ENCODE data around the gene FAM171A2. TPM values are rescaled to one million over a fixed set of nuclear protein-coding genes. Genes with fewer than 3 reads are reported as not detected.

Gene FAM171A2
- total RNA-seq, 2 donors from 2014 or later, result 2.9 TPM; not detected in 1

DNA sequence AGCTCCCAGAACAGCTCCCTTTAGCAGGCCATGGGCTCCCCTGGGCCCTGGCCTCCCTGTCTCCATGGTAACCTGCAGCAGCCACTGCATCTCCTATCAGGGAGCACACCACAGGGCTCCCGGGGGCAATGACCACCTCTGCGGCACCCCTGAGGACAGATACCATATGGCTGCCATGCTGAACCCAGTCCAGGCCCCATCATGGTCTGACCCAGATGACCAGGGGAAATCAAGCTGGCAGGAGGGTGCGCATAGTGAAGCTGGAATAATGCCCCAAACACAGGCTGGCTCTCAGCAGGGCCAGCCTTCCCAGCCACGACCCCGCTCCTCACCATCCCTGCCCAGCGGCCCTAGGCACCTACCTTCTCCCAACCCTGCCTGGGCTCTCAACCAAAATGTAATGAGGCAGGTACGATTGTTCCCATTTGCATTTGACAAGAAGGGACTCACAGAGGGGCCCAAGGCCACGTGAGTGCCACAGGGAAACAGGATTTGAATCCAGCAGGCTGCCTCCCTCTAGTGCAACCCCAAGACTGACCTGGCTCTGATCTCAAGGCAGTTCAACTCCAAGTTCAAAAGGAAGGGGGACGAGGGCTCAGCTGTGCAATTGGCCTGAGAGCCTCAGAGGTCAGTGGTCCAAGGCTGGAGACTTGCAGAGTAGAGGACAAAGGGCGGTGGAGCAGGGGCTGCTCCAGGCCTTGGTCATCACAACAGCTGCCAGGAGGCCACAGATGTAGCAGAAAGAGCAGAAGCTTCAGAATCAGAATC, 52.9 kb downstream of the FAM171A2 start:
- ATAC-seq (no peak), DNase-seq (no peak)
- Histone ChIP-seq H3K4me1 (peaks cover 28% of the 10 kb centered on the region), H3K27me3 (peaks cover 0 to 3% of the 10 kb centered on the region in 2 donors), H3K4me3 (no peak overlapping the region), H3K9me3 (no peaks in the 10 kb centered on the region), H3K27ac (no peak overlapping the region), H3K36me3 (replicated peaks in 1 of 2; ENCODE audit: insufficient read depth in 1 of 2, low read depth in 2 of 2) (no peaks in the 10 kb centered on the region)
- intact Hi-C loops (cut with DNase I), result no loop called here
- 60 to 75% methylated on average over 1 to 10 of the region's 10 CpGs for WGBS, 2 donors
- TF ChIP-seq POLR2A (IDR thresholded peaks at IDR 0.05), result no peak
- TF ChIP-seq, protein P1, sequence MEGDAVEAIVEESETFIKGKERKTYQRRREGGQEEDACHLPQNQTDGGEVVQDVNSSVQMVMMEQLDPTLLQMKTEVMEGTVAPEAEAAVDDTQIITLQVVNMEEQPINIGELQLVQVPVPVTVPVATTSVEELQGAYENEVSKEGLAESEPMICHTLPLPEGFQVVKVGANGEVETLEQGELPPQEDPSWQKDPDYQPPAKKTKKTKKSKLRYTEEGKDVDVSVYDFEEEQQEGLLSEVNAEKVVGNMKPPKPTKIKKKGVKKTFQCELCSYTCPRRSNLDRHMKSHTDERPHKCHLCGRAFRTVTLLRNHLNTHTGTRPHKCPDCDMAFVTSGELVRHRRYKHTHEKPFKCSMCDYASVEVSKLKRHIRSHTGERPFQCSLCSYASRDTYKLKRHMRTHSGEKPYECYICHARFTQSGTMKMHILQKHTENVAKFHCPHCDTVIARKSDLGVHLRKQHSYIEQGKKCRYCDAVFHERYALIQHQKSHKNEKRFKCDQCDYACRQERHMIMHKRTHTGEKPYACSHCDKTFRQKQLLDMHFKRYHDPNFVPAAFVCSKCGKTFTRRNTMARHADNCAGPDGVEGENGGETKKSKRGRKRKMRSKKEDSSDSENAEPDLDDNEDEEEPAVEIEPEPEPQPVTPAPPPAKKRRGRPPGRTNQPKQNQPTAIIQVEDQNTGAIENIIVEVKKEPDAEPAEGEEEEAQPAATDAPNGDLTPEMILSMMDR (IDR thresholded peaks at IDR 0.05), result no peak

- no peak for DNase-seq
- intact Hi-C loops (cut with DNase I), result no loop called here
- no peak for TF ChIP-seq POLR2A (IDR thresholded peaks at IDR 0.05)
- TF ChIP-seq, protein P1 (IDR thresholded peaks at IDR 0.05), result no peak
- Histone ChIP-seq H3K36me3 (replicated peaks in 1 of 2; ENCODE audit: insufficient read depth in 1 of 2, low read depth in 2 of 2) (no peaks in the 10 kb centered on the region), H3K27me3 (no peaks in the 10 kb centered on the region), H3K9me3 (no peaks in the 10 kb centered on the region), H3K4me1 (peaks cover 24% of the 10 kb centered on the region), H3K4me3 (no peak overlapping the region), H3K27ac (no peak overlapping the region)
- WGBS, 2 donors, result 82 to 93% methylated on average over 2 of the region's 2 CpGs
- no peak for ATAC-seq
Observed at GRCh38 chr17:44310188-44310587, 53.5 kb downstream of the FAM171A2 start.

DNA sequence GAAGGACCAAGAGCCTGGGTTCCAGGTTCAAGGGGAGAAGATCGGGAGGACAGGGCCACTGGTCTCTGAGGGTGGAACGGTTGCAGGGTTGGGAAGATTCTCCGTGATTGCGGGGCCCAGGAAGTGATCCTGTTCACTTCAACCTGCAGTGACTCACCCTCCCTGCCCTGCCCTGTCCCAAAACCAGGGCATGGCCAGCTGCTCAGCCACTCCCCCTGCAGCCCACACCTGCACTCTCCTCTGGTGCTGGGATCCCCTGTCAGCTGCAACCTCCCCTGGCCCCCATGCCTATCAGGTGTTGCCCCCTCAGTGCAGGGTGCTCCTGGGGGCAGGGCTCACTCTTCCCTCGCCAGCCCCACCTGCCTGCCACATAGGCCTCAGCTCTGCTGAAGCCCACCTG, 54.2 kb downstream of the FAM171A2 start:
- Histone ChIP-seq H3K4me3 (no peak overlapping the region), H3K27ac (no peak overlapping the region), H3K36me3 (replicated peaks in 1 of 2; ENCODE audit: insufficient read depth in 1 of 2, low read depth in 2 of 2) (no peaks in the 10 kb centered on the region), H3K4me1 (peaks cover 19% of the 10 kb centered on the region), H3K9me3 (no peaks in the 10 kb centered on the region), H3K27me3 (no peaks in the 10 kb centered on the region)
- ATAC-seq, result no peak
- DNase-seq, result no peak
- intact Hi-C loops (cut with DNase I), result no loop called here
- 79 to 83% methylated on average over 1 to 5 of the region's 5 CpGs for WGBS, 2 donors
- TF ChIP-seq, protein P1 (IDR thresholded peaks at IDR 0.05), result no peak
- no peak for TF ChIP-seq POLR2A (IDR thresholded peaks at IDR 0.05)

- peak overlapping the region in 2 of 4 donors; percentile 44 to 52 for H3K27ac ChIP-seq
- intact Hi-C loops (cut with DNase I), result no loop called here
- H3K36me3 ChIP-seq (replicated peaks in 1 of 2; ENCODE audit: insufficient read depth in 1 of 2, low read depth in 2 of 2), result no peaks in the 10 kb centered on the region
- H3K4me3 ChIP-seq, result no peak overlapping the region
- WGBS, 2 donors, result 8 to 18% methylated on average over 4 to 13 of the region's 15 CpGs
- no peaks in the 10 kb centered on the region for H3K9me3 ChIP-seq
- TF ChIP-seq POLR2A (IDR thresholded peaks at IDR 0.05), result no peak
- TF ChIP-seq, protein P1 (IDR thresholded peaks at IDR 0.05), result no peak
- H3K27me3 ChIP-seq, result no peaks in the 10 kb centered on the region
- ATAC-seq (no peak), DNase-seq (no peak)
- H3K4me1 ChIP-seq, result peaks cover 19% of the 10 kb centered on the region
Observed at GRCh38 chr17:44308865-44309264, 54.8 kb downstream of the FAM171A2 start.

All from body of pancreas (tissue), 4 donors.